Peyer's patch (tissue), 4 donors: ENCODE data around the gene ATP5IF1.

Experiments used
- POLR2A ChIP-seq, 2 donors: fragments of 450-650 bp; IDR thresholded peaks; one replicate each; pipeline ENCODE4 v1.5.1; 2017; ENCODE audit warnings: antibody characterized with exemption in 2 of 2, mild to moderate bottlenecking in 2 of 2, moderate library complexity in 2 of 2
- TF ChIP-seq, protein P1 (sequence below), 6 experiments: fragments of 450-650 bp in 4 of 6; fragments of 200-600 bp in 2 of 6; sonication (generic) in 1 of 6; IDR thresholded peaks; one replicate each; pipeline ENCODE4 v1.5.1; 2017 to 2019; ENCODE audit warnings: antibody characterized with exemption in 6 of 6, mild to moderate bottlenecking in 3 of 6, moderate library complexity in 1 of 6

DNA sequence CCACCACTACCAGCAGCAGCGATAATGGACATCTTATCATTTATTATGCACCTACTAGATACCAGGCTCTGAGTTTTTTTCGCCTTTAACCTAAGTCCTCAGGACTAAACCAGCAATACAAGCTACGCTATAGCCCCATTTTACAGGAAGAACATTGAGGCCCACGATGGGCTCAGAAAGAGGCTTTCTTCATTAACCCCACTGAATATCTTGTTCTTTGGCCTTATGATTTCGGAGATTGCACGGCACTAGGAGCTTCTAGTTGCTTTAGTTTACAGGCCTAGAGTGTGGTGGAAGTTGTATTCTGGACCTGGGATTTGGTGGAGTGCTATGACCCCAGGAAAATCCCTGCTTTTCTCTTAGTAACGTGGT is 24.9 kb downstream of the ATP5IF1 start:
- TF ChIP-seq POLR2A (IDR thresholded peaks at IDR 0.05) = no peak
- TF ChIP-seq, protein P1, sequence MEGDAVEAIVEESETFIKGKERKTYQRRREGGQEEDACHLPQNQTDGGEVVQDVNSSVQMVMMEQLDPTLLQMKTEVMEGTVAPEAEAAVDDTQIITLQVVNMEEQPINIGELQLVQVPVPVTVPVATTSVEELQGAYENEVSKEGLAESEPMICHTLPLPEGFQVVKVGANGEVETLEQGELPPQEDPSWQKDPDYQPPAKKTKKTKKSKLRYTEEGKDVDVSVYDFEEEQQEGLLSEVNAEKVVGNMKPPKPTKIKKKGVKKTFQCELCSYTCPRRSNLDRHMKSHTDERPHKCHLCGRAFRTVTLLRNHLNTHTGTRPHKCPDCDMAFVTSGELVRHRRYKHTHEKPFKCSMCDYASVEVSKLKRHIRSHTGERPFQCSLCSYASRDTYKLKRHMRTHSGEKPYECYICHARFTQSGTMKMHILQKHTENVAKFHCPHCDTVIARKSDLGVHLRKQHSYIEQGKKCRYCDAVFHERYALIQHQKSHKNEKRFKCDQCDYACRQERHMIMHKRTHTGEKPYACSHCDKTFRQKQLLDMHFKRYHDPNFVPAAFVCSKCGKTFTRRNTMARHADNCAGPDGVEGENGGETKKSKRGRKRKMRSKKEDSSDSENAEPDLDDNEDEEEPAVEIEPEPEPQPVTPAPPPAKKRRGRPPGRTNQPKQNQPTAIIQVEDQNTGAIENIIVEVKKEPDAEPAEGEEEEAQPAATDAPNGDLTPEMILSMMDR (IDR thresholded peaks at IDR 0.05) = no peak
